ENCODE measurements around the gene CSF1.
A peak's percentile ranks its signal among the peaks of the same experiment; 100 is the strongest.
"Not testable (repeated sequence)": the region's sequence is repeated elsewhere in the genome, so short reads cannot be mapped to it uniquely, and the experiment has no call there.

The CSF1 gene, protein sequence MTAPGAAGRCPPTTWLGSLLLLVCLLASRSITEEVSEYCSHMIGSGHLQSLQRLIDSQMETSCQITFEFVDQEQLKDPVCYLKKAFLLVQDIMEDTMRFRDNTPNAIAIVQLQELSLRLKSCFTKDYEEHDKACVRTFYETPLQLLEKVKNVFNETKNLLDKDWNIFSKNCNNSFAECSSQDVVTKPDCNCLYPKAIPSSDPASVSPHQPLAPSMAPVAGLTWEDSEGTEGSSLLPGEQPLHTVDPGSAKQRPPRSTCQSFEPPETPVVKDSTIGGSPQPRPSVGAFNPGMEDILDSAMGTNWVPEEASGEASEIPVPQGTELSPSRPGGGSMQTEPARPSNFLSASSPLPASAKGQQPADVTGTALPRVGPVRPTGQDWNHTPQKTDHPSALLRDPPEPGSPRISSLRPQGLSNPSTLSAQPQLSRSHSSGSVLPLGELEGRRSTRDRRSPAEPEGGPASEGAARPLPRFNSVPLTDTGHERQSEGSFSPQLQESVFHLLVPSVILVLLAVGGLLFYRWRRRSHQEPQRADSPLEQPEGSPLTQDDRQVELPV

GRCh38 chr1:109910123-109910962 lies at the start of gene CSF1:
Gene CSF1, plus strand, starts transcription at chr1:109910849. Its CDS starts 175 bp downstream, at chr1:109911024.
- peak; percentile 77 to 80 for DNase-seq

DNA sequence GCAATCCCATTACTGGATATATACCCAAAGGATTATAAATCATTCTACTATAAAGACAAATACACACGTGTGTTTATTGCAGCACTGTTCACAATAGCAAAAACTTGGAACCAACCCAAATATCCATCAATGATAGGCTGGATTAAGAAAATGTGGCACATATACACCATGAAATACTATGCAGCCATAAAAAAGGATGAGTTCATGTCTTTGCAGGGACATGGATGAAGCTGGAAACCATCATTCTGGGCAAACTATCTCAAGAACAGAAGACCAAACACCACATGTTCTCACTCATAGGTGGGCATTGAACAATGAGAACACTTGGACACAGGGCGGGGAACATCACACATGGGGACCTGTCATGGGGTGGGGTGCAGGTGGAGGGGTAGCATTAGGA lies 49.0 kb upstream of the CSF1 start:
- not testable (repeated sequence) for DNase-seq

GRCh38 chr1:109863667-109864046 lies 47.0 kb upstream of the CSF1 start:
- DNase-seq, result no peak

GRCh38 chr1:109864047-109864822 lies 46.4 kb upstream of the CSF1 start:
- no peak for DNase-seq

- no peak for DNase-seq
These were observed 45.6 kb upstream of the CSF1 start for GRCh38 chr1:109864930-109865612.

- DNase-seq, result no peak
These were observed 44.6 kb upstream of the CSF1 start for GRCh38 chr1:109866071-109866470.

GRCh38 chr1:109873278-109874175 lies 37.1 kb upstream of the CSF1 start:
- DNase-seq, result no peak

DNA sequence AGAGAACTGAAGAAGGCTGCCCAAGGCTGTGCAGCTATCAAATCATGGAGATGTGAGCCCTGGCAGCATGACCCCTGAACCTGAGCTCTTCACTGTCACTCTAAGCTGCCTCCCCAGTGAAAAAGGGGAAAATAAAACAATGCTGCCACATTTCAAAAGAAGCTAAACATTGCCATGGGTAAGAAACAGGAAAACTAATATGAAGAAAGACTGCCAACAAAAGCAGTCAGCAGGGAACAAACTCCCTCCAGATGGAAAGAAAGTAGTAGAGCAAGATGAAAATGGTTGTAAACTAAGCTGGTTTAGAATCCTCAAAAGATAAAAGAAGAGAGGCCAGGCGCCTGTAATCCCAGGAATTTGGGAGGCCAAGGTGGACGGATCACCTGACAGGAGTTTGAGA lies 36.2 kb upstream of the CSF1 start:
- DNase-seq, result no peak

GRCh38 chr1:109875874-109876273 lies 34.8 kb upstream of the CSF1 start:
- DNase-seq, result no peak

DNA sequence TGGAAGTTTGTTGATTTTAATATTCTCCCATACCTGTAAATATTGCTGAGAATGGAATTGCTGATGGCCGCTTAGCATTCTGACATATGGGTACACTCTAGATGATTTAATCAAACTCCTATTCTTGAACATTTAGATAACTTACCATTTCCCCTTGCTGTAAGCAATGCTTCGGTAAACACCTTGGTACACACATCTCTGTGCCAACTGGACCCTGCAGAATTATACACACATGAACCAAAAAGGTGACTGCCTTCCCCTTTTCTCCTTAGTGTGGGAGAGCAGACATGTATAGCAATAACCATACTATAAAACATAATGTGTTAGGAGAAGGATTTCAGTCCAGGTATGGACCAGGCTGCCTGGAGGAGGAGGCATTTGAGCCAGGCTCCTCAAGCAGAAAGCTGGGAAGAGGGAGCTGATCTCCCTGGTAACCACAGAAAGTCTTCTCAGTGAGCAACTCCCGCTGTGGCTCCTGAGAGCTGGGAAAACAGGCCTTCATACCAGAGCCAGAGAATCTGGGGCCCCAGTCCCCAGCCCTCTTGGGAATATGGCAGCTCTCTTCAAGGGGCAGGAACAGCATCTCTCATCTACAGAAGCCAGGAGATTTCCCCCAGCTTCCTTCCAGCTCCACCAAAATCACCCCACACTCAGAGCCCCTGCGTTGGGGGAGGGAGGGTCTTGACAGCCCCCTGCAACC lies 33.9 kb upstream of the CSF1 start:
- DNase-seq, result no peak

GRCh38 chr1:109877317-109877771 lies 33.3 kb upstream of the CSF1 start:
- no peak for DNase-seq

- no peak for DNase-seq
These were observed 32.9 kb upstream of the CSF1 start for GRCh38 chr1:109877776-109878175.

DNA sequence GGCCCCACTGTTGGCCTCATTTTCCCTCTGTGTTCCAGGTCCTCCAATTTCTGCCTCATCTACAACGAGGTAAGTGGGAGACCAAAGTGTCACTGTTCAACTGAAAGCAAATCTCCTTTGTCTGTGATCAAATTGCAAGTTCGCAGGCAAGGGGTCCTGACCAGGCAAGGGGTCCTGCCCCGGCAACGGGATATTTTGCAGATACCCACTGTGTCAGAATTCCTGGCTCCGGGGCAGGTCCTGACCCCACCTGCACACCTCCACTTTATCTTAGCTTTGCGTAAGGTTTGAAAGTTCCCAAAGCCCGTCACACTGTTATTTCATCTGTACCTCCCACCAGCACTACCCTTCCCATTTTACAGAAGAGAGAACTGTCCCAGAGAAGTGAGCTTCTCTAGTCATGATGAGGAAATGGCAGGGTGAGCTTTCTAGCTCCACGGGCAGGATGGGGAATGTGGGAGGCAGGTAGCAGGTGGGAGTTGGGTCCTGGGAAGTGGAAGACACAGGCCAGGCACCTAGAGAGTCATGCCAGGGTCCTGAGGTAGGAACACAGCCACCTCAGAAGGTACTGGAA lies 32.0 kb upstream of the CSF1 start:
- DNase-seq, result no peak

GRCh38 chr1:109879371-109879770 lies 31.3 kb upstream of the CSF1 start:
- DNase-seq, result not testable (repeated sequence)

GRCh38 chr1:109879881-109880525 lies 30.6 kb upstream of the CSF1 start:
- DNase-seq, result no peak

DNA sequence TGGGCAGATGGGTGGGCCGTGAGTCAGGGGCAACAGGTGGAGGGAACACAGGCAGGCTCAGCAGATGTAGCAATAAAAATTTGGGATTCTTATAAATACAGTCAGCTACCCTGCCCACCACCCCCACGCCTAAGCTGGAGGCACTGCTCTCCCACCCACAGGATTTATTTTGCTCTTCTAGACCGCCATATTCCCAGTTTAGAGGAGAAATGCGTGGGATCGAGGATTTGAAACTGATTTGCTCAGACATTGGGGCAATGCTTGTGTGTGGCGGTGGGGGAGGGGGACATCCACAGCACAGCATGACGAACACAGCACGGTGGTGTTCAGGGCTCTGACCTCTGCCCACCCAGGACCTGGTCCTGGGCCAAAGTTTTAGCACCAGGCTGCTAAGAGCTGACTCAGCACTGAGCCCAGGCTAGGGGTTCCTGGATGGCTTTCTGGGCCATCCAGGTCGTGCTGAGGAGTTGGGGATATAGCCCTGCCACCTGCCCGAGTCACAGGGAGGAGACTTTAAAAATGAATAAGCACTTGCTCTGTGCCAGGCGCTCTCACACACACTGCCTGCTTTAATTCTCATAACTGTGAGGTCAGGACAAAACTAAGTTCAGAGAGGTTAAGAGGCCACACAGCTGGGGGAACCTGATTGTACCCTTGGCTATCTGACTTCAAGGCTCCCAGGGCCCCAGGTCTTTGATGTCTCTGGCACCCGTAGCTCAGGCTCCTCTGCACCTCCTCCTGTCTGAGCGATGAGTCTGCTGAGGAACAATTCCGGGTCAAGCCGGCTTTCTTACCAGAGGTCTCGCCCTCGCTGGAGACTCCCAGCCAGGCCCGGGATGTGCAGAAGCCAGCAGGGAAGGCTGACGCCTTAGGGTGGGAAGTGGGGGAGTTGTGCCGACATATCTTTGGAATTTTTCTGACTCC lies 29.4 kb upstream of the CSF1 start:
- DNase-seq, result no peak

- DNase-seq, result no peak
These were observed 28.8 kb upstream of the CSF1 start for GRCh38 chr1:109881906-109882287.

All from activated T-cell treated with anti-CD3 and anti-CD28 coated beads, Interleukin-2, amount 50 U/mL, for 48 hours (primary cell).